HepG2 (cell line): Measurements from ENCODE around the gene PLSCR4. TPM values are rescaled to one million over a fixed set of nuclear protein-coding genes. Genes with fewer than 3 reads are reported as not detected.

ENCODE experiments used
- HNF4G ChIP-seq, 2 experiments: sonication (generic) in 1 of 2; formaldehyde crosslinking in 1 of 2; IDR thresholded peaks; 2 replicates each; pipeline versions ENCODE4 v1.4.0 to v1.6.1; 2011 to 2020; ENCODE audit warnings: borderline replicate concordance in 2 of 2, low read depth in 2 of 2, mild to moderate bottlenecking in 2 of 2, low read length in 1 of 2, missing genetic modification reagents in 1 of 2, moderate library complexity in 1 of 2
- JDP2 ChIP-seq: sonication (generic); formaldehyde crosslinking; IDR thresholded peaks from 2 replicates; pipeline ENCODE4 v1.8.1; 2022; ENCODE audit warnings: missing genetic modification reagents, borderline replicate concordance
- KAT7 ChIP-seq: IDR thresholded peaks from 2 replicates; pipeline ENCODE4 v1.6.1; 2018; ENCODE audit warnings: borderline replicate concordance, missing compliant biosample characterization
- MATR3 ChIP-seq: sonication (generic); formaldehyde crosslinking; IDR thresholded peaks from 2 replicates; pipeline ENCODE4 v1.4.0; 2020; ENCODE audit warnings: missing genetic modification reagents
- NFE2 ChIP-seq: sonication (generic); formaldehyde crosslinking; IDR thresholded peaks from 2 replicates; pipeline ENCODE4 v1.4.0; 2020; ENCODE audit warnings: missing genetic modification reagents
- NR2F6 ChIP-seq, 2 experiments: IDR thresholded peaks; 2 replicates each; pipeline ENCODE4 v1.6.1; 2016; ENCODE audit warnings: antibody characterized with exemption in 1 of 2, mild to moderate bottlenecking in 1 of 2
- RFX1 ChIP-seq: fragments of 450-650 bp; IDR thresholded peaks from 2 replicates; pipeline ENCODE4 v1.6.1; 2017
- ZBTB10 ChIP-seq: sonication (generic); formaldehyde crosslinking; IDR thresholded peaks from 2 replicates; pipeline ENCODE4 v1.4.0; 2020; ENCODE audit warnings: missing genetic modification reagents, borderline replicate concordance
- ZMAT5 ChIP-seq: sonication (generic); formaldehyde crosslinking; IDR thresholded peaks from 2 replicates; pipeline ENCODE4 v1.5.0; 2020; ENCODE audit warnings: mild to moderate bottlenecking, low read depth, missing genetic modification reagents, borderline replicate concordance
- ZNF441 ChIP-seq: sonication (generic); formaldehyde crosslinking; IDR thresholded peaks from 2 replicates; pipeline ENCODE4 v1.7.0; 2021; ENCODE audit warnings: missing genetic modification reagents, borderline replicate concordance
- ZNF460 ChIP-seq: sonication (generic); formaldehyde crosslinking; IDR thresholded peaks from 2 replicates; pipeline ENCODE4 v1.5.1; 2020; ENCODE audit warnings: missing genetic modification reagents, mild to moderate bottlenecking, borderline replicate concordance
- ZNF564 ChIP-seq: sonication (generic); formaldehyde crosslinking; IDR thresholded peaks from 2 replicates; pipeline ENCODE4 v1.8.1; 2023; ENCODE audit warnings: mild to moderate bottlenecking, missing genetic modification reagents
- ZNF577 ChIP-seq: sonication (generic); formaldehyde crosslinking; IDR thresholded peaks from 2 replicates; pipeline ENCODE4 v1.4.0; 2020; ENCODE audit warnings: mild to moderate bottlenecking, low read depth, missing genetic modification reagents, borderline replicate concordance
- polyA plus RNA-seq, 8 experiments: library from polyadenylated mRNA; depleted of rRNA in 3 of 8; stranded (reverse) in 7 of 8; unstranded in 1 of 8; fragments of >200 nt; fragmentation: Illumina TruSeq in 4 of 8; extraction: Trizol in 4 of 8; gene quantifications; 2 replicates each; pipeline versions ENCODE4 v1.2.1 to v1.2.3, GENCODE V29; 2011 to 2016; ENCODE audit warnings: low read depth in 4 of 8, missing spikeins in 1 of 8, mixed read lengths in 1 of 8; ENCODE audit not compliant: insufficient read depth in 1 of 8
- total RNA-seq, 5 experiments: library from RNA; depleted of rRNA; stranded (reverse); fragments of >200 nt; fragmentation: Illumina TruSeq; extraction: Trizol; gene quantifications; 2 replicates each; pipeline ENCODE4 v1.2.3, GENCODE V29; 2016; ENCODE audit warnings: low read depth in 1 of 5
- TF ChIP-seq, protein P1 (sequence below): sonication (generic); formaldehyde crosslinking; IDR thresholded peaks from 2 replicates; pipeline ENCODE4 v1.4.0; 2020; ENCODE audit warnings: mild to moderate bottlenecking, missing genetic modification reagents
- TF ChIP-seq, protein P2 (sequence below): sonication (generic); formaldehyde crosslinking; IDR thresholded peaks from 2 replicates; pipeline ENCODE4 v1.4.0; 2020; ENCODE audit warnings: mild to moderate bottlenecking, missing genetic modification reagents
- TF ChIP-seq, protein P3 (sequence below): sonication (generic); formaldehyde crosslinking; IDR thresholded peaks from 2 replicates; pipeline ENCODE4 v1.4.0; 2020; ENCODE audit warnings: mild to moderate bottlenecking, missing genetic modification reagents

The PLSCR4 gene
- total and polyA plus RNA-seq, 2 of the 13 experiments (the other 11 are each of a cell fraction or from before 2014, with no cell fraction given), result 1.5 to 59.0 TPM

GRCh38 chr3:146250449-146251382, at the start of gene PLSCR4 (continued):
- TF ChIP-seq, protein P1, sequence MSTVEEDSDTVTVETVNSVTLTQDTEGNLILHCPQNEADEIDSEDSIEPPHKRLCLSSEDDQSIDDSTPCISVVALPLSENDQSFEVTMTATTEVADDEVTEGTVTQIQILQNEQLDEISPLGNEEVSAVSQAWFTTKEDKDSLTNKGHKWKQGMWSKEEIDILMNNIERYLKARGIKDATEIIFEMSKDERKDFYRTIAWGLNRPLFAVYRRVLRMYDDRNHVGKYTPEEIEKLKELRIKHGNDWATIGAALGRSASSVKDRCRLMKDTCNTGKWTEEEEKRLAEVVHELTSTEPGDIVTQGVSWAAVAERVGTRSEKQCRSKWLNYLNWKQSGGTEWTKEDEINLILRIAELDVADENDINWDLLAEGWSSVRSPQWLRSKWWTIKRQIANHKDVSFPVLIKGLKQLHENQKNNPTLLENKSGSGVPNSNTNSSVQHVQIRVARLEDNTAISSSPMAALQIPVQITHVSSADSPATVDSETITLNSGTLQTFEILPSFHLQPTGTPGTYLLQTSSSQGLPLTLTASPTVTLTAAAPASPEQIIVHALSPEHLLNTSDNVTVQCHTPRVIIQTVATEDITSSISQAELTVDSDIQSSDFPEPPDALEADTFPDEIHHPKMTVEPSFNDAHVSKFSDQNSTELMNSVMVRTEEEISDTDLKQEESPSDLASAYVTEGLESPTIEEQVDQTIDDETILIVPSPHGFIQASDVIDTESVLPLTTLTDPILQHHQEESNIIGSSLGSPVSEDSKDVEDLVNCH (CRISPR knock-in tag), result no peak
- TF ChIP-seq MATR3 (CRISPR knock-in tag), result no peak
- TF ChIP-seq NR2F6 (IDR thresholded peaks at IDR 0.05), result no peak
- no peak for TF ChIP-seq NR2F6 (CRISPR knock-in tag; IDR thresholded peaks at IDR 0.05)
- TF ChIP-seq HNF4G (IDR thresholded peaks at IDR 0.05; ENCODE audit: borderline replicate concordance, low read depth, low read length), result no peak
- no peak for TF ChIP-seq HNF4G (CRISPR knock-in tag; IDR thresholded peaks at IDR 0.05; ENCODE audit: borderline replicate concordance, low read depth)
- TF ChIP-seq ZMAT5, result no peak
- TF ChIP-seq JDP2 (CRISPR knock-in tag), result no peak
- no peak for TF ChIP-seq ZBTB10
- no peak for TF ChIP-seq ZNF460 (CRISPR knock-in tag)
- TF ChIP-seq, protein P2, sequence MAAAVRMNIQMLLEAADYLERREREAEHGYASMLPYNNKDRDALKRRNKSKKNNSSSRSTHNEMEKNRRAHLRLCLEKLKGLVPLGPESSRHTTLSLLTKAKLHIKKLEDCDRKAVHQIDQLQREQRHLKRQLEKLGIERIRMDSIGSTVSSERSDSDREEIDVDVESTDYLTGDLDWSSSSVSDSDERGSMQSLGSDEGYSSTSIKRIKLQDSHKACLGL (CRISPR knock-in tag), result peak; percentile 46; the same call in 1 of the 2 replicates
- no peak for TF ChIP-seq KAT7 (CRISPR knock-in tag)
- TF ChIP-seq, protein P3, sequence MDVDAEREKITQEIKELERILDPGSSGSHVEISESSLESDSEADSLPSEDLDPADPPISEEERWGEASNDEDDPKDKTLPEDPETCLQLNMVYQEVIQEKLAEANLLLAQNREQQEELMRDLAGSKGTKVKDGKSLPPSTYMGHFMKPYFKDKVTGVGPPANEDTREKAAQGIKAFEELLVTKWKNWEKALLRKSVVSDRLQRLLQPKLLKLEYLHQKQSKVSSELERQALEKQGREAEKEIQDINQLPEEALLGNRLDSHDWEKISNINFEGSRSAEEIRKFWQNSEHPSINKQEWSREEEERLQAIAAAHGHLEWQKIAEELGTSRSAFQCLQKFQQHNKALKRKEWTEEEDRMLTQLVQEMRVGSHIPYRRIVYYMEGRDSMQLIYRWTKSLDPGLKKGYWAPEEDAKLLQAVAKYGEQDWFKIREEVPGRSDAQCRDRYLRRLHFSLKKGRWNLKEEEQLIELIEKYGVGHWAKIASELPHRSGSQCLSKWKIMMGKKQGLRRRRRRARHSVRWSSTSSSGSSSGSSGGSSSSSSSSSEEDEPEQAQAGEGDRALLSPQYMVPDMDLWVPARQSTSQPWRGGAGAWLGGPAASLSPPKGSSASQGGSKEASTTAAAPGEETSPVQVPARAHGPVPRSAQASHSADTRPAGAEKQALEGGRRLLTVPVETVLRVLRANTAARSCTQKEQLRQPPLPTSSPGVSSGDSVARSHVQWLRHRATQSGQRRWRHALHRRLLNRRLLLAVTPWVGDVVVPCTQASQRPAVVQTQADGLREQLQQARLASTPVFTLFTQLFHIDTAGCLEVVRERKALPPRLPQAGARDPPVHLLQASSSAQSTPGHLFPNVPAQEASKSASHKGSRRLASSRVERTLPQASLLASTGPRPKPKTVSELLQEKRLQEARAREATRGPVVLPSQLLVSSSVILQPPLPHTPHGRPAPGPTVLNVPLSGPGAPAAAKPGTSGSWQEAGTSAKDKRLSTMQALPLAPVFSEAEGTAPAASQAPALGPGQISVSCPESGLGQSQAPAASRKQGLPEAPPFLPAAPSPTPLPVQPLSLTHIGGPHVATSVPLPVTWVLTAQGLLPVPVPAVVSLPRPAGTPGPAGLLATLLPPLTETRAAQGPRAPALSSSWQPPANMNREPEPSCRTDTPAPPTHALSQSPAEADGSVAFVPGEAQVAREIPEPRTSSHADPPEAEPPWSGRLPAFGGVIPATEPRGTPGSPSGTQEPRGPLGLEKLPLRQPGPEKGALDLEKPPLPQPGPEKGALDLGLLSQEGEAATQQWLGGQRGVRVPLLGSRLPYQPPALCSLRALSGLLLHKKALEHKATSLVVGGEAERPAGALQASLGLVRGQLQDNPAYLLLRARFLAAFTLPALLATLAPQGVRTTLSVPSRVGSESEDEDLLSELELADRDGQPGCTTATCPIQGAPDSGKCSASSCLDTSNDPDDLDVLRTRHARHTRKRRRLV, result no peak
- no peak for TF ChIP-seq ZNF577 (CRISPR knock-in tag)
- 0 out of 2 replicates have a peak, but pooled peaks have one; percentile 58 for TF ChIP-seq ZNF564 (CRISPR knock-in tag)
- no peak for TF ChIP-seq NFE2
- TF ChIP-seq ZNF441 (CRISPR knock-in tag), result 0 out of 2 replicates have a peak, but pooled peaks have one; percentile 41
- no peak for TF ChIP-seq RFX1
